ENCODE measurements around the gene MBTD1. TPM values are rescaled to one million over a fixed set of nuclear protein-coding genes. Genes with fewer than 3 reads are reported as not detected.

The MBTD1 gene
- total and polyA plus RNA-seq, 9 of the 15 experiments (the other 6 are each of a cell fraction or from before 2014, with no cell fraction given), result 2.1 to 26.3 (median 13.3) TPM

DNA sequence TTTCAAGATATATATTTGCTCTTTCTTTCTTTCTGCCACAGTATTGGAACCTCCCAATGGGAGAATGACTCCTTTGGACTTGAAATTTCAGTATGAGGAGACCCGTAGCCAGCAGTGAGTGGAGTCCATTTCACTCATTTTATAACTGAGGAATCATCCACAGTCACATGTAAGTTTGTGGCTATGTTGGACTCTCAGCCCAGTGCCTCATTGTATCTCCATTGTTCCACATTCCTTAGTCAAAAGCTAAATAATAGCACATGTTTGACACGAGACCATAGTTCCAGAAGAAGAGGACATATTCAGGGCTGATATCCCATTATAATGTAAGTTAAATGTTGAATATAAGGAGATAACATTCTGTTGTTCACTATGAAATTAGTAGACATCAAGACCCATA, 126.5 kb downstream of the MBTD1 start (continued):
- TF ChIP-seq, protein P1, sequence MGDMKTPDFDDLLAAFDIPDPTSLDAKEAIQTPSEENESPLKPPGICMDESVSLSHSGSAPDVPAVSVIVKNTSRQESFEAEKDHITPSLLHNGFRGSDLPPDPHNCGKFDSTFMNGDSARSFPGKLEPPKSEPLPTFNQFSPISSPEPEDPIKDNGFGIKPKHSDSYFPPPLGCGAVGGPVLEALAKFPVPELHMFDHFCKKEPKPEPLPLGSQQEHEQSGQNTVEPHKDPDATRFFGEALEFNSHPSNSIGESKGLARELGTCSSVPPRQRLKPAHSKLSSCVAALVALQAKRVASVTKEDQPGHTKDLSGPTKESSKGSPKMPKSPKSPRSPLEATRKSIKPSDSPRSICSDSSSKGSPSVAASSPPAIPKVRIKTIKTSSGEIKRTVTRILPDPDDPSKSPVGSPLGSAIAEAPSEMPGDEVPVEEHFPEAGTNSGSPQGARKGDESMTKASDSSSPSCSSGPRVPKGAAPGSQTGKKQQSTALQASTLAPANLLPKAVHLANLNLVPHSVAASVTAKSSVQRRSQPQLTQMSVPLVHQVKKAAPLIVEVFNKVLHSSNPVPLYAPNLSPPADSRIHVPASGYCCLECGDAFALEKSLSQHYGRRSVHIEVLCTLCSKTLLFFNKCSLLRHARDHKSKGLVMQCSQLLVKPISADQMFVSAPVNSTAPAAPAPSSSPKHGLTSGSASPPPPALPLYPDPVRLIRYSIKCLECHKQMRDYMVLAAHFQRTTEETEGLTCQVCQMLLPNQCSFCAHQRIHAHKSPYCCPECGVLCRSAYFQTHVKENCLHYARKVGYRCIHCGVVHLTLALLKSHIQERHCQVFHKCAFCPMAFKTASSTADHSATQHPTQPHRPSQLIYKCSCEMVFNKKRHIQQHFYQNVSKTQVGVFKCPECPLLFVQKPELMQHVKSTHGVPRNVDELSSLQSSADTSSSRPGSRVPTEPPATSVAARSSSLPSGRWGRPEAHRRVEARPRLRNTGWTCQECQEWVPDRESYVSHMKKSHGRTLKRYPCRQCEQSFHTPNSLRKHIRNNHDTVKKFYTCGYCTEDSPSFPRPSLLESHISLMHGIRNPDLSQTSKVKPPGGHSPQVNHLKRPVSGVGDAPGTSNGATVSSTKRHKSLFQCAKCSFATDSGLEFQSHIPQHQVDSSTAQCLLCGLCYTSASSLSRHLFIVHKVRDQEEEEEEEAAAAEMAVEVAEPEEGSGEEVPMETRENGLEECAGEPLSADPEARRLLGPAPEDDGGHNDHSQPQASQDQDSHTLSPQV (IDR thresholded peaks at IDR 0.05), result 0 out of 2 replicates have a peak, but pooled peaks have one; percentile 19
- TF ChIP-seq NCOR1 (IDR thresholded peaks at IDR 0.05), result no peak
- TF ChIP-seq, protein P2, sequence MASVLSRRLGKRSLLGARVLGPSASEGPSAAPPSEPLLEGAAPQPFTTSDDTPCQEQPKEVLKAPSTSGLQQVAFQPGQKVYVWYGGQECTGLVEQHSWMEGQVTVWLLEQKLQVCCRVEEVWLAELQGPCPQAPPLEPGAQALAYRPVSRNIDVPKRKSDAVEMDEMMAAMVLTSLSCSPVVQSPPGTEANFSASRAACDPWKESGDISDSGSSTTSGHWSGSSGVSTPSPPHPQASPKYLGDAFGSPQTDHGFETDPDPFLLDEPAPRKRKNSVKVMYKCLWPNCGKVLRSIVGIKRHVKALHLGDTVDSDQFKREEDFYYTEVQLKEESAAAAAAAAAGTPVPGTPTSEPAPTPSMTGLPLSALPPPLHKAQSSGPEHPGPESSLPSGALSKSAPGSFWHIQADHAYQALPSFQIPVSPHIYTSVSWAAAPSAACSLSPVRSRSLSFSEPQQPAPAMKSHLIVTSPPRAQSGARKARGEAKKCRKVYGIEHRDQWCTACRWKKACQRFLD (CRISPR knock-in tag; IDR thresholded peaks at IDR 0.05), result no peak
- no peak for TF ChIP-seq KAT2B (IDR thresholded peaks at IDR 0.05; ENCODE audit: low read depth, low read length)
- TF ChIP-seq, protein P3, sequence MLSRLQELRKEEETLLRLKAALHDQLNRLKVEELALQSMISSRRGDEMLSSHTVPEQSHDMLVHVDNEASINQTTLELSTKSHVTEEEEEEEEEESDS (CRISPR knock-in tag; IDR thresholded peaks at IDR 0.05), result no peak
- no peak for TF ChIP-seq PCBP2 (IDR thresholded peaks at IDR 0.05; ENCODE audit: low read depth, low read length, poor library complexity, severe bottlenecking)
